DND-41 (cell line): Measurements from ENCODE around the gene GET4.

Experiments used
- ATAC-seq: fragments of 200-7000 bp; cut with Tn5 transposase; 3 replicates; pipeline ENCODE4 v1.9.1; 2021; ENCODE audit warnings: low read depth; ENCODE audit not compliant: insufficient read depth
- DNase-seq: peaks from one replicate; pipeline ENCODE4 v3.0.0-alpha.2; 2020
- H2AFZ ChIP-seq: 2 replicates; pipeline ENCODE4 v1.6.0; 2012; ENCODE audit warnings: low read depth, low read length
- H3K27ac ChIP-seq: 2 replicates; pipeline ENCODE4 v1.5.1; 2012; ENCODE audit warnings: low read length, inconsistent platforms
- H3K27me3 ChIP-seq: fragments of 200-600 bp; sonication (generic); 2 replicates; pipeline ENCODE4 v1.6.0; 2012; ENCODE audit warnings: low read length, mild to moderate bottlenecking, inconsistent platforms; ENCODE audit not compliant: insufficient read depth, poor library complexity
- H3K36me3 ChIP-seq: 2 replicates; pipeline ENCODE4 v1.5.1; 2012; ENCODE audit warnings: low read length, inconsistent platforms; ENCODE audit not compliant: insufficient read depth
- H3K4me1 ChIP-seq: 2 replicates; pipeline ENCODE4 v1.5.1; 2012; ENCODE audit warnings: mild to moderate bottlenecking, low read length; ENCODE audit not compliant: insufficient read depth
- H3K4me2 ChIP-seq: 2 replicates; pipeline ENCODE4 v1.6.0; 2012; ENCODE audit warnings: mild to moderate bottlenecking, moderate library complexity, low read length, inconsistent platforms; ENCODE audit not compliant: insufficient read depth
- H3K4me3 ChIP-seq, 2 experiments: fragments of 200-600 bp in 1 of 2; shearing (Covaris generic) in 1 of 2; 2 replicates each; pipeline ENCODE4 v1.5.1; 2012 to 2016; ENCODE audit warnings: inconsistent platforms in 2 of 2, low read length in 2 of 2, mild to moderate bottlenecking in 2 of 2, low read depth in 1 of 2, moderate library complexity in 1 of 2
- H3K79me2 ChIP-seq: 2 replicates; pipeline ENCODE4 v1.6.0; 2012; ENCODE audit warnings: low read length, inconsistent platforms; ENCODE audit not compliant: insufficient read depth
- H3K9ac ChIP-seq: 2 replicates; pipeline ENCODE4 v1.6.0; 2012; ENCODE audit warnings: low read depth, mild to moderate bottlenecking, inconsistent platforms, low read length, moderate library complexity
- H3K9me3 ChIP-seq: 2 replicates; pipeline ENCODE4 v1.5.1; 2012; ENCODE audit warnings: low read length, moderate library complexity, mild to moderate bottlenecking, inconsistent platforms; ENCODE audit not compliant: insufficient read depth, severe bottlenecking
- H4K20me1 ChIP-seq: 2 replicates; pipeline ENCODE4 v1.6.0; 2012; ENCODE audit warnings: low read length; ENCODE audit not compliant: insufficient read depth
- EZH2 ChIP-seq: IDR thresholded peaks from 3 replicates; pipeline ENCODE4 v1.6.1; 2012; ENCODE audit warnings: borderline replicate concordance, low read depth, mild to moderate bottlenecking, moderate library complexity, low read length, inconsistent platforms; ENCODE audit not compliant: severe bottlenecking
- TF ChIP-seq, protein P1 (sequence below): IDR thresholded peaks from 2 replicates; pipeline ENCODE4 v1.5.1; 2012; ENCODE audit warnings: borderline replicate concordance, low read length, moderate library complexity, mild to moderate bottlenecking; ENCODE audit not compliant: poor library complexity, severe bottlenecking; ENCODE audit errors: extremely low read depth

The GET4 gene

DNA sequence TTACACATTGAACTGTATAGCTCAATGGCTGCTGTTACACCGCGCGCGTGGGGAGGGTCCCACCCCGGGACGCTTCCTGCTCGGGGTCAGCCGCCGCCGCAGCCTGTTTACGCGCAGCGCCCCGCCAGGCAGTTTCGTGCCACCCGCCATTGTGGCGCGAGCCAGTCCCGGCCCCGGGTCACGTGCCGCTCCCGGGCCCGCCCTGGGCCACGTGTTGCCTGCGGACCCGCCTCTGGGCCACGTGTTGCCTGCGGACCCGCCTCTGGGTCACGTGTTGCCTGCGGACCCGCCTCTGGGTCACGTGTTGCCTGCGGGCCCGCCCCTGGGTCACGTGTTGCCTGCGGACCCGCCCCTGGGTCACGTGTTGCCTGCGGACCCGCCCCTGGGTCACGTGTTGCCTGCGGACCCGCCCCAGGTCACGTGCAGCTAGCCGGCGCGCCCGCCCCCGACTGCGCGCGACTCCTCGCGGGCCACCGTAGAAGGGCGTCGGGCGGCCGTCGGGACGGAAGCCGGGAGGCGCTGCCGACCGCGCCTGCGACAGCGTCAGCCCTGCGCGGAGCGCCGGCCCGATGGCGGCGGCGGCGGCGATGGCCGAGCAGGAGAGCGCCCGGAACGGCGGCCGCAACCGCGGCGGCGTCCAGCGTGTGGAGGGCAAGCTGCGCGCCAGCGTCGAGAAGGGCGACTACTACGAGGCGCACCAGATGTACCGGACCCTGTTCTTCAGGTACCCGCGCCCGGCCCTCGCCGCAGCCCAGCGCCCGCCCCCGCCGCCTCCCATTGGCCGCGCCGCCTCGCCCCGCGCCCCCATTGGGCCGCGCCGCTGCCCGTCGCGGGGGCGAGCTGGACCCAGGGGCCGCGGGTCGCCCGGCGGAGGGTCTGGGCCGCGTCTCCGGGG lies at the start of gene GET4:
Gene GET4, plus strand, starts transcription at position 478 of the 895 bp plus-strand sequence. Its CDS starts 92 bp downstream, at position 570.
- Histone ChIP-seq H3K27ac (peak within 1 kb of the TSS; percentile 81), H3K27me3 (no peaks in the 10 kb centered on the region), H3K4me1 (peaks cover 44% of the 10 kb centered on the region), H3K4me2 (peak within 1 kb of the TSS; percentile 94), H3K9me3 (no peaks in the 10 kb centered on the region), H3K79me2 (peaks cover 48% of the 10 kb centered on the region), H3K36me3 (peaks cover 44% of the 10 kb centered on the region), H2AFZ (peak within 1 kb of the TSS; percentile 80), H4K20me1 (peaks cover 33% of the 10 kb centered on the region), H3K4me3 (peak within 1 kb of the TSS; percentile 72 to 98; a peak in 3 of 4 replicates), H3K9ac (peak within 1 kb of the TSS; percentile 77)
- ATAC-seq: peak; percentile 83
- DNase-seq: peak; percentile 95
- TF ChIP-seq, protein P1, sequence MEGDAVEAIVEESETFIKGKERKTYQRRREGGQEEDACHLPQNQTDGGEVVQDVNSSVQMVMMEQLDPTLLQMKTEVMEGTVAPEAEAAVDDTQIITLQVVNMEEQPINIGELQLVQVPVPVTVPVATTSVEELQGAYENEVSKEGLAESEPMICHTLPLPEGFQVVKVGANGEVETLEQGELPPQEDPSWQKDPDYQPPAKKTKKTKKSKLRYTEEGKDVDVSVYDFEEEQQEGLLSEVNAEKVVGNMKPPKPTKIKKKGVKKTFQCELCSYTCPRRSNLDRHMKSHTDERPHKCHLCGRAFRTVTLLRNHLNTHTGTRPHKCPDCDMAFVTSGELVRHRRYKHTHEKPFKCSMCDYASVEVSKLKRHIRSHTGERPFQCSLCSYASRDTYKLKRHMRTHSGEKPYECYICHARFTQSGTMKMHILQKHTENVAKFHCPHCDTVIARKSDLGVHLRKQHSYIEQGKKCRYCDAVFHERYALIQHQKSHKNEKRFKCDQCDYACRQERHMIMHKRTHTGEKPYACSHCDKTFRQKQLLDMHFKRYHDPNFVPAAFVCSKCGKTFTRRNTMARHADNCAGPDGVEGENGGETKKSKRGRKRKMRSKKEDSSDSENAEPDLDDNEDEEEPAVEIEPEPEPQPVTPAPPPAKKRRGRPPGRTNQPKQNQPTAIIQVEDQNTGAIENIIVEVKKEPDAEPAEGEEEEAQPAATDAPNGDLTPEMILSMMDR: peak; percentile 37
- TF ChIP-seq EZH2: no peak

- Histone ChIP-seq H3K4me3 (no peak overlapping the region), H2AFZ (no peak overlapping the region), H4K20me1 (peaks cover 66% of the 10 kb centered on the region), H3K4me1 (no peaks in the 10 kb centered on the region), H3K79me2 (peaks cover 94% of the 10 kb centered on the region), H3K4me2 (no peak overlapping the region), H3K36me3 (peaks cover 12% of the 10 kb centered on the region; the same call in 1 of the 2 replicates), H3K9me3 (no peaks in the 10 kb centered on the region), H3K9ac (no peak overlapping the region), H3K27ac (no peak overlapping the region), H3K27me3 (no peaks in the 10 kb centered on the region)
- DNase-seq: no peak
- no peak for ATAC-seq
- TF ChIP-seq, protein P1: no peak
- no peak for TF ChIP-seq EZH2
Observed at GRCh38 chr7:828793-829561, 47.4 kb upstream of the GET4 start.

DNA sequence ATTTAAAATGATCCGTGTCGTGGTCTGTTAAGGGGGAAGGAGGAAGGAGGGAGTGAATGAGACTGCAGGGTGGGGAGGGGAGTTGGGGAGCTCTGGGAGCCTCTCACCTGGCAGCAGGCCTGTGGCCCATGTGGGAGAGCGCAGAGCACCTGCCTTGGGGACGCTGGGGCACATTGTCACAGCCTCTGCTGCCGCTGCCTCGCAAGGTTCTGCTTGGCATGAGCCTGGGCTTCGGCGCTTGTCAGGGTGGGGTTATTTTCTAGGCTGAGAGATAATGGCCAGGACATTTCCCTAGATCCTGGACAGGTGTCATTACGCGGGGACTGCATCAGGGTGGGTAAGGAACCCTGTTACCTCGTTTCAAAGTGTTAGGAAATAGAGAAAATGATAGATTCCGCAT lies 46.3 kb upstream of the GET4 start:
- peaks cover 15% of the 10 kb centered on the region for H3K36me3 ChIP-seq
- peaks cover 65% of the 10 kb centered on the region for H4K20me1 ChIP-seq
- H3K9me3 ChIP-seq: no peaks in the 10 kb centered on the region
- no peak overlapping the region for H3K4me3 ChIP-seq
- H3K27ac ChIP-seq: no peak overlapping the region
- H2AFZ ChIP-seq: no peak overlapping the region
- no peak for DNase-seq
- no peaks in the 10 kb centered on the region for H3K4me1 ChIP-seq
- peaks cover 95% of the 10 kb centered on the region for H3K79me2 ChIP-seq
- no peak overlapping the region for H3K4me2 ChIP-seq
- no peak for TF ChIP-seq EZH2
- TF ChIP-seq, protein P1: no peak
- H3K9ac ChIP-seq: no peak overlapping the region
- no peak for ATAC-seq
- no peaks in the 10 kb centered on the region for H3K27me3 ChIP-seq
